ENCODE data around the gene ZSCAN9.
A peak's percentile ranks its signal among the peaks of the same experiment; 100 is the strongest.

ZSCAN9 gene

GRCh38 chr6:28225056-28225834 lies at the start of gene ZSCAN9:
TSS of gene ZSCAN9 (plus strand) at chr6:28225275. CDS start at chr6:28227085, 1,810 bp downstream.
- peak in 1 of 2 donors; percentile 29 for DNase-seq (ENCODE audit: low read depth in 1 of 2, low spot score in 1 of 2)

GRCh38 chr6:28176373-28176772 lies 48.7 kb upstream of the ZSCAN9 start:
- DNase-seq (ENCODE audit: low read depth in 1 of 2, low spot score in 1 of 2), result no peak

- no peak for DNase-seq (ENCODE audit: low read depth in 1 of 2, low spot score in 1 of 2)
These were observed 42.8 kb upstream of the ZSCAN9 start for GRCh38 chr6:28182255-28182654.

GRCh38 chr6:28188111-28188979 lies 36.7 kb upstream of the ZSCAN9 start:
- DNase-seq (ENCODE audit: low read depth in 1 of 2, low spot score in 1 of 2), result no peak

- no peak for DNase-seq (ENCODE audit: low read depth in 1 of 2, low spot score in 1 of 2)
These were observed 25.1 kb upstream of the ZSCAN9 start for GRCh38 chr6:28200020-28200419.

GRCh38 chr6:28203201-28203600 lies 21.9 kb upstream of the ZSCAN9 start:
- no peak for DNase-seq (ENCODE audit: low read depth in 1 of 2, low spot score in 1 of 2)

GRCh38 chr6:28205879-28206278 lies 19.2 kb upstream of the ZSCAN9 start:
- no peak for DNase-seq (ENCODE audit: low read depth in 1 of 2, low spot score in 1 of 2)

GRCh38 chr6:28206527-28206926 lies 18.5 kb upstream of the ZSCAN9 start:
- no peak for DNase-seq (ENCODE audit: low read depth in 1 of 2, low spot score in 1 of 2)

- DNase-seq (ENCODE audit: low read depth in 1 of 2, low spot score in 1 of 2), result no peak
These were observed 18.1 kb upstream of the ZSCAN9 start for GRCh38 chr6:28206928-28207509.

- no peak for DNase-seq (ENCODE audit: low read depth in 1 of 2, low spot score in 1 of 2)
These were observed 17.5 kb upstream of the ZSCAN9 start for GRCh38 chr6:28207510-28208110.

- DNase-seq (ENCODE audit: low read depth in 1 of 2, low spot score in 1 of 2), result no peak
These were observed 16.9 kb upstream of the ZSCAN9 start for GRCh38 chr6:28208111-28208659.

- no peak for DNase-seq (ENCODE audit: low read depth in 1 of 2, low spot score in 1 of 2)
These were observed 15.1 kb upstream of the ZSCAN9 start for GRCh38 chr6:28209753-28210535.

- DNase-seq (ENCODE audit: low read depth in 1 of 2, low spot score in 1 of 2), result no peak
These were observed 13.1 kb upstream of the ZSCAN9 start for GRCh38 chr6:28211840-28212509.

GRCh38 chr6:28212510-28213212 lies 12.4 kb upstream of the ZSCAN9 start:
- peak in 1 of 2 donors; percentile 32 for DNase-seq (ENCODE audit: low read depth in 1 of 2, low spot score in 1 of 2)

GRCh38 chr6:28213213-28213523 lies 11.9 kb upstream of the ZSCAN9 start:
- DNase-seq (ENCODE audit: low read depth in 1 of 2, low spot score in 1 of 2), result no peak

- DNase-seq (ENCODE audit: low read depth in 1 of 2, low spot score in 1 of 2), result no peak
These were observed 9.7 kb upstream of the ZSCAN9 start for GRCh38 chr6:28215425-28215824.

- no peak for DNase-seq (ENCODE audit: low read depth in 1 of 2, low spot score in 1 of 2)
These were observed 7.2 kb upstream of the ZSCAN9 start for GRCh38 chr6:28217890-28218289.

- DNase-seq (ENCODE audit: low read depth in 1 of 2, low spot score in 1 of 2), result no peak
These were observed 6.5 kb upstream of the ZSCAN9 start for GRCh38 chr6:28218312-28219248.

Data from stimulated activated CD4-positive, alpha-beta T cell treated with anti-CD3 and anti-CD28 coated beads, Interleukin-15, amount 100 ng/mL, for 1 hour (primary cell).